CD4-positive, alpha-beta T cell (primary cell): ENCODE results near the gene MACROD2. TPM values are rescaled to one million over a fixed set of nuclear protein-coding genes. Genes with fewer than 3 reads are reported as not detected.

Experiments
- ATAC-seq: fragments of 200-7000 bp; cut with Tn5 transposase; one replicate; pipeline ENCODE4 v1.10.0; 2022; ENCODE audit warnings: mild to moderate bottlenecking; ENCODE audit not compliant: poor library complexity
- CTCF ChIA-PET: fragments of 350-600 bp; sonication (Branson Sonifier 250); formaldehyde crosslinking; loops from one replicate; lab custom pipeline; 2021; ENCODE audit warnings: antibody characterized with exemption, inconsistent platforms; lab: Charles Lee
- POLR2A ChIA-PET: fragments of 350-600 bp; sonication (Branson Sonifier 250); formaldehyde crosslinking; loops from one replicate; lab custom pipeline; 2021; ENCODE audit warnings: antibody characterized with exemption, inconsistent platforms; lab: Charles Lee
- DNase-seq, 14 experiments: peaks; one replicate each; pipeline ENCODE4 v3.0.0-alpha.2; 2013 to 2020; ENCODE audit warnings: mixed read lengths in 2 of 14
- H3K27ac ChIP-seq, 2 donors: one replicate each; pipeline versions ENCODE4 v1.5.1 to v1.7.0; 2013; ENCODE audit warnings: low read length in 2 of 2, low read depth in 1 of 2, mild to moderate bottlenecking in 1 of 2
- H3K27me3 ChIP-seq, 2 experiments: 1 replicate in 1 of 2; 2 replicates in 1 of 2; pipeline versions ENCODE4 v1.6.1 to v1.7.0; 2013; ENCODE audit warnings: low read length in 2 of 2, control low read depth in 1 of 2, mild to moderate bottlenecking in 1 of 2, moderate library complexity in 1 of 2; ENCODE audit not compliant: insufficient read depth in 2 of 2, control insufficient read depth in 1 of 2
- H3K36me3 ChIP-seq: one replicate; pipeline ENCODE4 v1.6.1; 2013; ENCODE audit warnings: low read length, control low read depth; ENCODE audit not compliant: insufficient read depth
- H3K4me1 ChIP-seq: one replicate; pipeline ENCODE4 v1.6.1; 2013; ENCODE audit warnings: low read length, control low read depth; ENCODE audit not compliant: insufficient read depth
- H3K4me3 ChIP-seq: one replicate; pipeline ENCODE4 v1.5.1; 2013; ENCODE audit warnings: mild to moderate bottlenecking, low read length, moderate library complexity
- H3K9me3 ChIP-seq, 2 experiments: 1 replicate in 1 of 2; 2 replicates in 1 of 2; pipeline versions ENCODE4 v1.6.1 to v1.7.0; 2013; ENCODE audit warnings: low read length in 2 of 2, mild to moderate bottlenecking in 2 of 2, control low read depth in 1 of 2, moderate library complexity in 1 of 2; ENCODE audit not compliant: control insufficient read depth in 1 of 2, insufficient read depth in 1 of 2
- H3K27ac Mint-ChIP-seq: one replicate; pipeline ENCODE4 v1.8.0; 2020; ENCODE audit warnings: mixed read lengths
- H3K27me3 Mint-ChIP-seq: one replicate; pipeline ENCODE4 v1.8.0; 2021; ENCODE audit warnings: mixed read lengths
- H3K36me3 Mint-ChIP-seq: one replicate; pipeline ENCODE4 v1.8.0; 2021; ENCODE audit warnings: low read depth, mixed read lengths
- H3K4me1 Mint-ChIP-seq: one replicate; pipeline ENCODE4 v1.8.0; 2021; ENCODE audit warnings: low read depth, mixed read lengths
- H3K4me3 Mint-ChIP-seq: one replicate; pipeline ENCODE4 v1.8.0; 2020; ENCODE audit warnings: mild to moderate bottlenecking, mixed read lengths
- H3K9me3 Mint-ChIP-seq: one replicate; pipeline ENCODE4 v1.8.0; 2020; ENCODE audit warnings: mixed read lengths
- CTCF ChIP-seq: fragments of 200-600 bp; IDR thresholded peaks from one replicate; pipeline ENCODE4 v1.8.0; 2022; ENCODE audit warnings: antibody characterized with exemption, mild to moderate bottlenecking
- intact Hi-C, 2 experiments: fragments of 100-400 bp; cut with DNase I in 1 of 2; cut with micrococcal nuclease in 1 of 2; formaldehyde crosslinking; loops; one replicate each; pipeline versions ENCODE4 v1.15.1 to v1.9.0; 2023 to 2025; cut with DNase I, micrococcal nuclease
- total RNA-seq, 174 experiments: library from RNA in 2 of 174; stranded (reverse) in 2 of 174; gene quantifications; one replicate each; pipeline ENCODE4 v1.2.3 and lab custom pipeline; 2021 to 2026

The MACROD2 gene
- total RNA-seq, 2 experiments from 2014 or later, result not detected

DNA sequence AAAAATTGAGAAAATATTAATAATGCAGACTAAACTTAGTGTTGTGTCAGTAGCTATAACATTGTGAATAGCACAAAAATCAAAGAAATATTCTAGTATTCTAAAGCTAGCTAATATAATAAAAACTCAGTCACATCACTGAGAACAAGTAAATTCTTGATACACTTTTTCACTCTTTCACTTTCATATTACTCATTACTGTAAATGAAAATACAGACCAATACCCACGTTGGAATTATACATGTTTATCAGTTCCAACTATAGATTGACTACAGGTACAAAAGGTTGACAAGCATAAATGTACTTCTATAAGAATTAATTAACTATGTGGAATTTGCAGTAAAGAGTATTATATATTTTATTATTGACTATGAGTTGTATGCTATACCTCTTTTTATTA, 1385.5 kb downstream of the MACROD2 start:
- Histone ChIP-seq H3K36me3 (no peaks in the 10 kb centered on the region), H3K27ac (no peak overlapping the region), H3K4me1 (no peaks in the 10 kb centered on the region), H3K27me3 (no peaks in the 10 kb centered on the region), H3K4me3 (no peak overlapping the region), H3K9me3 (no peaks in the 10 kb centered on the region)
- no peak overlapping the region for H3K4me3 Mint-ChIP-seq
- ATAC-seq, result no peak
- CTCF ChIA-PET, result no interaction called here
- H3K27ac Mint-ChIP-seq, result no peak overlapping the region
- no peaks in the 10 kb centered on the region for H3K4me1 Mint-ChIP-seq
- no peak for TF ChIP-seq CTCF
- POLR2A ChIA-PET, result no interaction called here
- no peaks in the 10 kb centered on the region for H3K36me3 Mint-ChIP-seq
- no peaks in the 10 kb centered on the region for H3K27me3 Mint-ChIP-seq
- H3K9me3 Mint-ChIP-seq, result peaks cover 4% of the 10 kb centered on the region
- intact Hi-C loops, result no loop called here
- DNase-seq, result no peak

- Mint-ChIP-seq H3K9me3 (peaks cover 6% of the 10 kb centered on the region), H3K4me3 (no peak overlapping the region), H3K27me3 (no peaks in the 10 kb centered on the region), H3K27ac (no peak overlapping the region), H3K4me1 (no peaks in the 10 kb centered on the region), H3K36me3 (no peaks in the 10 kb centered on the region)
- ATAC-seq (no peak), DNase-seq (no peak)
- Histone ChIP-seq H3K36me3 (no peaks in the 10 kb centered on the region), H3K9me3 (no peaks in the 10 kb centered on the region), H3K27me3 (no peaks in the 10 kb centered on the region), H3K27ac (no peak overlapping the region), H3K4me1 (no peaks in the 10 kb centered on the region), H3K4me3 (no peak overlapping the region)
- TF ChIP-seq CTCF, result no peak
- POLR2A ChIA-PET, result no interaction called here
- intact Hi-C loops, result no loop called here
- CTCF ChIA-PET, result no interaction called here
These were observed 1391.9 kb downstream of the MACROD2 start for GRCh38 chr20:15387228-15387627.

DNA sequence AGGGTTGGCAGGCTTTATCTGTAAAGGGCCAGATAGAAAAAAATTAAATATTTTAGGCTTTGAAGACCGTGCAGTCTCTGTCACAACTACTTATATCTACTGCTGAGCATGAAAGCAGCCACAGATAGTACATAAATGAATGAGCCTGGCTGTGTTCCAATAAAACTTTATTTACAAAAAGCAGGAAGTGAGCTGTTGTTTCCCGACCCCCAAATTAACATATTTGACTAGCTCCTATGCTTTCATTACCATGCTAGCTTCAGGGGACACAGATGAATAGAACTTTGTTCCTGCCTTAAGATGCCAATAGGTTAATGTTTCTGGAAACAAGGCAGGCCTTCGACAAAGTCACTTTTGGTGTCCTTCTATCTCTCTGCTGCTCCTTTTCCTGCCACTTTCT, 1400.1 kb downstream of the MACROD2 start:
- Histone ChIP-seq H3K27me3 (no peaks in the 10 kb centered on the region), H3K4me1 (no peaks in the 10 kb centered on the region), H3K9me3 (peaks cover 3 to 7% of the 10 kb centered on the region in 2 experiments), H3K36me3 (no peaks in the 10 kb centered on the region), H3K27ac (no peak overlapping the region), H3K4me3 (no peak overlapping the region)
- no peaks in the 10 kb centered on the region for H3K36me3 Mint-ChIP-seq
- ChIA-PET POLR2A (no interaction called here), CTCF (no interaction called here)
- TF ChIP-seq CTCF, result no peak
- H3K9me3 Mint-ChIP-seq, result peaks cover 9% of the 10 kb centered on the region
- no peak for ATAC-seq
- intact Hi-C loops, result no loop called here
- H3K27me3 Mint-ChIP-seq, result no peaks in the 10 kb centered on the region
- no peak for DNase-seq
- H3K27ac Mint-ChIP-seq, result no peak overlapping the region
- no peak overlapping the region for H3K4me3 Mint-ChIP-seq
- H3K4me1 Mint-ChIP-seq, result no peaks in the 10 kb centered on the region
